IMR-90 (cell line): ENCODE results near the gene LRIG1. TPM values are rescaled to one million over a fixed set of nuclear protein-coding genes. Genes with fewer than 3 reads are reported as not detected.

Experiments used
- ATAC-seq: fragments of 200-7000 bp; cut with Tn5 transposase; 2 replicates; pipeline ENCODE4 v1.9.1; 2020; ENCODE audit warnings: low read depth, mild to moderate bottlenecking, moderate library complexity
- BruUV-seq: library from RNA; stranded (reverse); fragments of 400-500 nt; replicated peaks from 2 replicates; lab custom pipeline; 2021; lab: Mats Ljungman, UMichigan
- CTCF ChIA-PET: fragments of 300-600 bp; formaldehyde crosslinking; extraction: SDS; loops from one replicate; lab custom pipeline; 2021; ENCODE audit warnings: antibody characterized with exemption; lab: Yijun Ruan, JAX
- POLR2A ChIA-PET: fragments of 300-600 bp; sonication (Branson Sonifier 250); formaldehyde crosslinking; loops from one replicate; lab custom pipeline; 2022; ENCODE audit warnings: antibody characterized with exemption; ENCODE audit not compliant: unreplicated experiment; lab: Charles Lee
- DNase-seq: peaks from one replicate; pipeline ENCODE4 v3.0.0; 2013
- H2AFZ ChIP-seq: replicated peaks from 2 replicates; pipeline ENCODE3; 2013; ENCODE audit warnings: low read length, mild to moderate bottlenecking; ENCODE audit not compliant: poor library complexity
- H2AK5ac ChIP-seq: 2 replicates; pipeline ENCODE4 v1.6.1; 2013; ENCODE audit warnings: low read depth, low read length, inconsistent platforms
- H2AK9ac ChIP-seq: replicated peaks from 2 replicates; pipeline ENCODE3; 2013; ENCODE audit warnings: mild to moderate bottlenecking, low read depth, low read length, moderate library complexity; ENCODE audit not compliant: poor library complexity
- H2BK120ac ChIP-seq: 2 replicates; pipeline ENCODE4 v1.6.1; 2013; ENCODE audit warnings: low read depth, low read length, inconsistent platforms
- H2BK15ac ChIP-seq: 3 replicates; pipeline ENCODE4 v1.6.1; 2013; ENCODE audit warnings: low read depth, low read length, inconsistent platforms
- H2BK20ac ChIP-seq: 2 replicates; pipeline ENCODE4 v1.6.1; 2013; ENCODE audit warnings: low read depth, mild to moderate bottlenecking, inconsistent platforms, low read length, moderate library complexity
- H2BK5ac ChIP-seq: 2 replicates; pipeline ENCODE4 v1.6.1; 2013; ENCODE audit warnings: mild to moderate bottlenecking, low read depth, low read length, inconsistent platforms; ENCODE audit not compliant: poor library complexity, severe bottlenecking
- H3K14ac ChIP-seq: replicated peaks from 2 replicates; pipeline ENCODE4 v1.6.1; 2013; ENCODE audit warnings: low read depth, low read length, inconsistent platforms
- H3K18ac ChIP-seq: 2 replicates; pipeline ENCODE4 v1.6.1; 2013; ENCODE audit warnings: low read depth, low read length, control low read depth
- H3K23ac ChIP-seq: 2 replicates; pipeline ENCODE4 v1.6.1; 2013; ENCODE audit warnings: low read depth, low read length, inconsistent platforms
- H3K27ac ChIP-seq: 2 replicates; pipeline ENCODE4 v1.5.1; 2013; ENCODE audit warnings: mild to moderate bottlenecking, control low read depth, low read length; ENCODE audit not compliant: insufficient read depth
- H3K27me3 ChIP-seq: 2 replicates; pipeline ENCODE4 v1.6.1; 2013; ENCODE audit warnings: low read length; ENCODE audit not compliant: control insufficient read depth, insufficient read depth
- H3K36me3 ChIP-seq: 2 replicates; pipeline ENCODE4 v1.6.1; 2013; ENCODE audit warnings: low read length, mixed read lengths; ENCODE audit not compliant: control insufficient read depth, insufficient read depth
- H3K4ac ChIP-seq: 2 replicates; pipeline ENCODE4 v1.6.1; 2013; ENCODE audit warnings: low read depth, low read length, inconsistent platforms
- H3K4me1 ChIP-seq: 2 replicates; pipeline ENCODE4 v1.6.1; 2013; ENCODE audit warnings: low read length, mixed read lengths; ENCODE audit not compliant: control insufficient read depth, insufficient read depth
- H3K4me2 ChIP-seq: 2 replicates; pipeline ENCODE4 v1.6.1; 2013; ENCODE audit warnings: low read depth, mild to moderate bottlenecking, control low read depth, low read length, moderate library complexity
- H3K4me3 ChIP-seq: 2 replicates; pipeline ENCODE4 v1.5.1; 2013; ENCODE audit warnings: low read depth, mild to moderate bottlenecking, control low read depth, low read length, moderate library complexity; ENCODE audit not compliant: insufficient read depth
- H3K56ac ChIP-seq: 2 replicates; pipeline ENCODE4 v1.6.1; 2013; ENCODE audit warnings: low read length, inconsistent platforms; ENCODE audit not compliant: insufficient read depth; ENCODE audit errors: extremely low read depth
- H3K79me1 ChIP-seq, 2 experiments: 2 replicates each; pipeline ENCODE4 v1.6.1; 2013; ENCODE audit warnings: low read length in 2 of 2, inconsistent platforms in 1 of 2, low read depth in 1 of 2
- H3K9ac ChIP-seq: 2 replicates; pipeline ENCODE4 v1.6.1; 2013; ENCODE audit warnings: low read depth, low read length, control low read depth
- H3K9me1 ChIP-seq: 2 replicates; pipeline ENCODE4 v1.6.1; 2013; ENCODE audit warnings: low read length, inconsistent platforms; ENCODE audit not compliant: insufficient read depth
- H3K9me3 ChIP-seq: 2 replicates; pipeline ENCODE4 v1.6.1; 2013; ENCODE audit warnings: low read length; ENCODE audit not compliant: control insufficient read depth, insufficient read depth
- H4K20me1 ChIP-seq: 2 replicates; pipeline ENCODE4 v1.6.1; 2013; ENCODE audit warnings: low read length, inconsistent platforms; ENCODE audit not compliant: insufficient read depth
- H4K5ac ChIP-seq: 2 replicates; pipeline ENCODE4 v1.6.1; 2013; ENCODE audit warnings: mild to moderate bottlenecking, low read depth, low read length, control low read depth
- H4K8ac ChIP-seq, 2 experiments: 2 replicates each; pipeline ENCODE4 v1.6.1; 2013; ENCODE audit warnings: low read depth in 2 of 2, low read length in 2 of 2, control low read depth in 1 of 2, inconsistent platforms in 1 of 2
- H4K91ac ChIP-seq: 2 replicates; pipeline ENCODE4 v1.6.1; 2013; ENCODE audit warnings: low read depth, low read length, inconsistent platforms; ENCODE audit not compliant: insufficient read depth
- BHLHE40 ChIP-seq: fragments of 150-350 bp; IDR thresholded peaks from 2 replicates; pipeline ENCODE4 v1.6.1; 2016; ENCODE audit warnings: mild to moderate bottlenecking, low read depth, low read length
- CEBPB ChIP-seq: IDR thresholded peaks from 2 replicates; pipeline ENCODE4 v1.6.1; 2012; ENCODE audit warnings: low read depth, low read length, improper control_type of control experiment
- CHD1 ChIP-seq: IDR thresholded peaks from 2 replicates; pipeline ENCODE4 v1.6.1; 2012; ENCODE audit warnings: low read depth, low read length, improper control_type of control experiment
- FOS ChIP-seq: fragments of 150-350 bp; IDR thresholded peaks from 2 replicates; pipeline ENCODE4 v1.6.1; 2016; ENCODE audit warnings: low read depth, low read length
- MAFK ChIP-seq: IDR thresholded peaks from 2 replicates; pipeline ENCODE4 v1.6.1; 2012; ENCODE audit warnings: low read depth, low read length, improper control_type of control experiment
- MAZ ChIP-seq: IDR thresholded peaks from 2 replicates; pipeline ENCODE4 v1.6.1; 2012; ENCODE audit warnings: low read depth, mild to moderate bottlenecking, low read length, improper control_type of control experiment, moderate library complexity, borderline replicate concordance
- MXI1 ChIP-seq: IDR thresholded peaks from 2 replicates; pipeline ENCODE4 v1.6.1; 2012; ENCODE audit warnings: low read depth, mild to moderate bottlenecking, low read length, moderate library complexity, borderline replicate concordance
- NFE2L2 ChIP-seq: fragments of 150-350 bp; IDR thresholded peaks from 2 replicates; pipeline ENCODE4 v1.6.1; 2016; ENCODE audit warnings: low read depth, mild to moderate bottlenecking, low read length
- POLR2A ChIP-seq: IDR thresholded peaks from 2 replicates; pipeline ENCODE4 v1.6.1; 2012; ENCODE audit warnings: mild to moderate bottlenecking, low read depth, low read length
- RAD21 ChIP-seq: IDR thresholded peaks from 2 replicates; pipeline ENCODE4 v1.6.1; 2012; ENCODE audit warnings: low read length, improper control_type of control experiment
- RCOR1 ChIP-seq: IDR thresholded peaks from 2 replicates; pipeline ENCODE4 v1.6.1; 2012; ENCODE audit warnings: mild to moderate bottlenecking, low read length, improper control_type of control experiment; ENCODE audit not compliant: insufficient replicate concordance
- RFX5 ChIP-seq: IDR thresholded peaks from 2 replicates; pipeline ENCODE4 v1.8.0; 2012; ENCODE audit warnings: low read depth, mild to moderate bottlenecking, low read length, moderate library complexity
- WGBS, 2 experiments: methylation state at CpG; one replicate each; pipeline versions ENCODE4 v1.1.5 to v1.1.7; 2013; ENCODE audit warnings: missing lambda C conversion rate in 2 of 2; ENCODE audit not compliant: insufficient read length in 1 of 2; ENCODE audit errors: extremely low coverage in 2 of 2; 5-methylcytosine and 5-hydroxymethylcytosine counted together
- dilution Hi-C: fragments of 300-500 bp; cut with HindIII; formaldehyde crosslinking; loops from one replicate; pipeline ENCODE4 v1.14.3; 2018; ENCODE audit warnings: low sequenced_read_pairs; ENCODE audit not compliant: unreplicated experiment
- in situ Hi-C: fragments of 300-500 bp; cut with MboI; formaldehyde crosslinking; loops from 3 replicates; pipeline ENCODE4 v1.14.3; 2019; ENCODE audit warnings: low sequenced_read_pairs, inconsistent platforms, mixed read lengths
- intact Hi-C: fragments of 100-400 bp; cut with micrococcal nuclease; formaldehyde crosslinking; loops from 2 replicates; pipeline ENCODE4 v1.10.0; 2022
- polyA plus RNA-seq, 3 experiments: library from polyadenylated mRNA; depleted of rRNA; stranded (reverse); fragments of >200 nt; gene quantifications; 2 replicates each; pipeline ENCODE4 v1.2.3, GENCODE V29; 2012; ENCODE audit warnings: low replicate concordance in 1 of 3
- total RNA-seq: library from RNA; depleted of rRNA; stranded (reverse); fragments of >200 nt; gene quantifications from 2 replicates; pipeline ENCODE4 v1.2.3, GENCODE V29; 2012
- TF ChIP-seq, protein P1 (sequence below): fragments of 150-350 bp; IDR thresholded peaks from 2 replicates; pipeline ENCODE4 v1.6.1; 2017; ENCODE audit warnings: mild to moderate bottlenecking, antibody characterized with exemption, low read length, low read depth
- TF ChIP-seq, protein P2 (sequence below): fragments of 150-350 bp; IDR thresholded peaks from 2 replicates; pipeline ENCODE4 v1.6.1; 2016; ENCODE audit warnings: low read depth, mild to moderate bottlenecking, low read length, moderate library complexity, borderline replicate concordance
- TF ChIP-seq, protein P3 (sequence below): conservative IDR thresholded peaks from 2 replicates; pipeline ENCODE4 v1.5.1; 2012; ENCODE audit warnings: mild to moderate bottlenecking, low read depth, low read length, improper control_type of control experiment

Gene LRIG1
- total and polyA plus RNA-seq, 2 of the 4 experiments (the other 2 are of a cell fraction) = 62.8 to 87.8 TPM

DNA sequence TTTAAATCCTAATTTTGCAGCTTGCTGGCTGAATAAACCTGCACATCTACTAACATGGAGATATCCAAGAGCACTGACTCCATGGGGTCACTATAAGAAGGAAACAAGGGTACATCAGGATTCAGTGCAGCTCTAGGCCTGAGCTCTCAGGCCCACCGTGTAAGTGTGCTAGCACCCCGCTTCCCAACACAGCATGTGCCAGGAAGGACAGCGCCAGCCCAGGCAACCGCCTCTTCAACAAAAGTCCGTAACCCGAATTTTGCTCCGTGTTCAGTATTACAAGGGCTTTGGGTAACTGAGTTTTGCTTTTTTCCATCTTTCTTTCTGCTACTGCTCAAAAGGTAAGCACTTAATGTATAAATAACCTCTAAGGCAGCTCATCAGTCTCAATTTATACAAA is 89.8 kb downstream of the LRIG1 start:
- no peak for DNase-seq
- Histone ChIP-seq H2BK5ac (no peak overlapping the region), H2AK5ac (peak overlapping the region; percentile 35; the same call in 1 of the 2 replicates), H2BK15ac (0 out of 3 replicates have a peak overlapping the region, but pooled peaks have one; percentile 66), H3K27me3 (no peaks in the 10 kb centered on the region), H4K5ac (no peak overlapping the region), H4K20me1 (no peaks in the 10 kb centered on the region; the same call in 1 of the 2 replicates), H3K14ac (no peak overlapping the region), H2BK20ac (no peak overlapping the region), H3K56ac (no peak overlapping the region), H2AFZ (no peak overlapping the region), H3K36me3 (peaks cover 59% of the 10 kb centered on the region), H3K4me3 (no peak overlapping the region), H3K23ac (no peak overlapping the region), H3K9me1 (peaks cover 11% of the 10 kb centered on the region), H3K4me2 (no peak overlapping the region), H3K9ac (no peak overlapping the region), H2AK9ac (no peak overlapping the region), H2BK120ac (0 out of 2 replicates have a peak overlapping the region, but pooled peaks have one; percentile 23), H3K4me1 (peaks cover 20% of the 10 kb centered on the region), H4K8ac (peak overlapping the region in 1 of 2 experiments; percentile 92; a peak in 1 of 4 replicates), H3K27ac (no peak overlapping the region), H3K4ac (no peak overlapping the region), H3K79me1 (peaks cover 0 to 53% of the 10 kb centered on the region in 2 experiments; a peak in 3 of 4 replicates), H3K18ac (no peak overlapping the region), H3K9me3 (no peaks in the 10 kb centered on the region), H4K91ac (no peak overlapping the region)
- POLR2A ChIA-PET = no interaction called here
- CTCF ChIA-PET = no interaction called here
- intact Hi-C loops (loop anchor here (10.0 kb wide), 1 partner anchor 184 kb away; no protein-coding TSS in a partner anchor), in situ Hi-C loops (loop anchor here (10.0 kb wide), 1 partner anchor 184 kb away; no protein-coding TSS in a partner anchor), dilution Hi-C loops (no loop called here)
- WGBS, 2 experiments = no CpG with 5 or more reads among the region's 7 CpGs
- BruUV-seq = no TSS peak
- no peak for ATAC-seq
- no peak for TF ChIP-seq CEBPB
- TF ChIP-seq, protein P1, sequence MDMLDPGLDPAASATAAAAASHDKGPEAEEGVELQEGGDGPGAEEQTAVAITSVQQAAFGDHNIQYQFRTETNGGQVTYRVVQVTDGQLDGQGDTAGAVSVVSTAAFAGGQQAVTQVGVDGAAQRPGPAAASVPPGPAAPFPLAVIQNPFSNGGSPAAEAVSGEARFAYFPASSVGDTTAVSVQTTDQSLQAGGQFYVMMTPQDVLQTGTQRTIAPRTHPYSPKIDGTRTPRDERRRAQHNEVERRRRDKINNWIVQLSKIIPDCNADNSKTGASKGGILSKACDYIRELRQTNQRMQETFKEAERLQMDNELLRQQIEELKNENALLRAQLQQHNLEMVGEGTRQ = no peak
- TF ChIP-seq NFE2L2 = no peak
- TF ChIP-seq, protein P2, sequence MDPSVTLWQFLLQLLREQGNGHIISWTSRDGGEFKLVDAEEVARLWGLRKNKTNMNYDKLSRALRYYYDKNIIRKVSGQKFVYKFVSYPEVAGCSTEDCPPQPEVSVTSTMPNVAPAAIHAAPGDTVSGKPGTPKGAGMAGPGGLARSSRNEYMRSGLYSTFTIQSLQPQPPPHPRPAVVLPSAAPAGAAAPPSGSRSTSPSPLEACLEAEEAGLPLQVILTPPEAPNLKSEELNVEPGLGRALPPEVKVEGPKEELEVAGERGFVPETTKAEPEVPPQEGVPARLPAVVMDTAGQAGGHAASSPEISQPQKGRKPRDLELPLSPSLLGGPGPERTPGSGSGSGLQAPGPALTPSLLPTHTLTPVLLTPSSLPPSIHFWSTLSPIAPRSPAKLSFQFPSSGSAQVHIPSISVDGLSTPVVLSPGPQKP = no peak
- TF ChIP-seq POLR2A = no peak
- TF ChIP-seq RCOR1 = no peak
- no peak for TF ChIP-seq RFX5
- no peak for TF ChIP-seq MXI1
- no peak for TF ChIP-seq RAD21
- no peak for TF ChIP-seq FOS
- no peak for TF ChIP-seq CHD1
- TF ChIP-seq BHLHE40 = no peak
- no peak for TF ChIP-seq MAFK
- no peak for TF ChIP-seq MAZ
- TF ChIP-seq, protein P3, sequence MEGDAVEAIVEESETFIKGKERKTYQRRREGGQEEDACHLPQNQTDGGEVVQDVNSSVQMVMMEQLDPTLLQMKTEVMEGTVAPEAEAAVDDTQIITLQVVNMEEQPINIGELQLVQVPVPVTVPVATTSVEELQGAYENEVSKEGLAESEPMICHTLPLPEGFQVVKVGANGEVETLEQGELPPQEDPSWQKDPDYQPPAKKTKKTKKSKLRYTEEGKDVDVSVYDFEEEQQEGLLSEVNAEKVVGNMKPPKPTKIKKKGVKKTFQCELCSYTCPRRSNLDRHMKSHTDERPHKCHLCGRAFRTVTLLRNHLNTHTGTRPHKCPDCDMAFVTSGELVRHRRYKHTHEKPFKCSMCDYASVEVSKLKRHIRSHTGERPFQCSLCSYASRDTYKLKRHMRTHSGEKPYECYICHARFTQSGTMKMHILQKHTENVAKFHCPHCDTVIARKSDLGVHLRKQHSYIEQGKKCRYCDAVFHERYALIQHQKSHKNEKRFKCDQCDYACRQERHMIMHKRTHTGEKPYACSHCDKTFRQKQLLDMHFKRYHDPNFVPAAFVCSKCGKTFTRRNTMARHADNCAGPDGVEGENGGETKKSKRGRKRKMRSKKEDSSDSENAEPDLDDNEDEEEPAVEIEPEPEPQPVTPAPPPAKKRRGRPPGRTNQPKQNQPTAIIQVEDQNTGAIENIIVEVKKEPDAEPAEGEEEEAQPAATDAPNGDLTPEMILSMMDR = no peak
